HepG2 (cell line): ENCODE measurements around the gene HES1. TPM values are rescaled to one million over a fixed set of nuclear protein-coding genes. Genes with fewer than 3 reads are reported as not detected.

ENCODE experiments used
- AKAP8 ChIP-seq: sonication (generic); formaldehyde crosslinking; IDR thresholded peaks from 2 replicates; pipeline ENCODE4 v1.5.1; 2020; ENCODE audit warnings: mild to moderate bottlenecking, missing genetic modification reagents
- ARHGAP35 ChIP-seq: sonication (generic); formaldehyde crosslinking; IDR thresholded peaks from 2 replicates; pipeline ENCODE4 v1.9.0; 2022; ENCODE audit warnings: mild to moderate bottlenecking, inconsistent platforms, moderate library complexity, missing genetic modification reagents, borderline replicate concordance
- ATAD3A ChIP-seq: sonication (generic); formaldehyde crosslinking; IDR thresholded peaks from 2 replicates; pipeline ENCODE4 v1.4.0; 2020; ENCODE audit warnings: missing genetic modification reagents
- BATF2 ChIP-seq: sonication (generic); formaldehyde crosslinking; IDR thresholded peaks from 2 replicates; pipeline ENCODE4 v1.8.0; 2022; ENCODE audit warnings: mild to moderate bottlenecking, missing genetic modification reagents, moderate library complexity
- DNMT1 ChIP-seq: sonication (generic); formaldehyde crosslinking; IDR thresholded peaks from 2 replicates; pipeline ENCODE4 v1.5.1; 2020; ENCODE audit warnings: mild to moderate bottlenecking, missing genetic modification reagents
- GATAD1 ChIP-seq: IDR thresholded peaks from 2 replicates; pipeline ENCODE4 v1.6.1; 2016; ENCODE audit warnings: missing genetic modification reagents, missing compliant biosample characterization
- HMG20A ChIP-seq: IDR thresholded peaks from 2 replicates; pipeline ENCODE4 v1.6.1; 2016; ENCODE audit warnings: borderline replicate concordance
- NFE2L2 ChIP-seq: fragments of 150-350 bp; IDR thresholded peaks from 2 replicates; pipeline ENCODE4 v1.6.1; 2014; ENCODE audit warnings: low read length
- PHF21A ChIP-seq: sonication (generic); formaldehyde crosslinking; IDR thresholded peaks from 2 replicates; pipeline ENCODE4 v1.5.0; 2020; ENCODE audit warnings: mild to moderate bottlenecking, missing genetic modification reagents
- STAT5B ChIP-seq: sonication (generic); formaldehyde crosslinking; IDR thresholded peaks from 2 replicates; pipeline ENCODE4 v1.4.0; 2020; ENCODE audit warnings: missing genetic modification reagents
- ZNF530 ChIP-seq: sonication (generic); formaldehyde crosslinking; IDR thresholded peaks from 2 replicates; pipeline ENCODE4 v1.5.0; 2020; ENCODE audit warnings: low read depth, mild to moderate bottlenecking, missing genetic modification reagents
- ZNF572 ChIP-seq: sonication (generic); formaldehyde crosslinking; IDR thresholded peaks from 2 replicates; pipeline ENCODE4 v1.5.1; 2020; ENCODE audit warnings: mild to moderate bottlenecking, missing genetic modification reagents
- ZNF615 ChIP-seq: sonication (generic); formaldehyde crosslinking; IDR thresholded peaks from 2 replicates; pipeline ENCODE4 v1.5.0; 2020; ENCODE audit warnings: mild to moderate bottlenecking, missing genetic modification reagents, borderline replicate concordance
- ZNF709 ChIP-seq: sonication (generic); formaldehyde crosslinking; IDR thresholded peaks from 2 replicates; pipeline ENCODE4 v1.5.0; 2020; ENCODE audit warnings: mild to moderate bottlenecking, missing genetic modification reagents
- ZNF777 ChIP-seq: sonication (generic); formaldehyde crosslinking; IDR thresholded peaks from 2 replicates; pipeline ENCODE4 v1.4.0; 2020; ENCODE audit warnings: missing genetic modification reagents
- polyA plus RNA-seq, 8 experiments: library from polyadenylated mRNA; depleted of rRNA in 3 of 8; stranded (reverse) in 7 of 8; unstranded in 1 of 8; fragments of >200 nt; fragmentation: Illumina TruSeq in 4 of 8; extraction: Trizol in 4 of 8; gene quantifications; 2 replicates each; pipeline versions ENCODE4 v1.2.1 to v1.2.3, GENCODE V29; 2011 to 2016; ENCODE audit warnings: low read depth in 4 of 8, missing spikeins in 1 of 8, mixed read lengths in 1 of 8; ENCODE audit not compliant: insufficient read depth in 1 of 8
- total RNA-seq, 5 experiments: library from RNA; depleted of rRNA; stranded (reverse); fragments of >200 nt; fragmentation: Illumina TruSeq; extraction: Trizol; gene quantifications; 2 replicates each; pipeline ENCODE4 v1.2.3, GENCODE V29; 2016; ENCODE audit warnings: low read depth in 1 of 5
- TF ChIP-seq, protein P1 (sequence below): sonication (generic); formaldehyde crosslinking; IDR thresholded peaks from 2 replicates; pipeline ENCODE4 v1.8.0; 2022; ENCODE audit warnings: missing genetic modification reagents, mild to moderate bottlenecking, inconsistent platforms, borderline replicate concordance
- TF ChIP-seq, protein P2 (sequence below): sonication (generic); formaldehyde crosslinking; IDR thresholded peaks from 2 replicates; pipeline ENCODE4 v1.9.0; 2021; ENCODE audit warnings: missing genetic modification reagents, mild to moderate bottlenecking, borderline replicate concordance
- TF ChIP-seq, protein P3 (sequence below): sonication (generic); formaldehyde crosslinking; IDR thresholded peaks from 2 replicates; pipeline ENCODE4 v1.9.0; 2022; ENCODE audit warnings: low read depth, missing genetic modification reagents
- TF ChIP-seq, protein P4 (sequence below): sonication (generic); formaldehyde crosslinking; IDR thresholded peaks from 2 replicates; pipeline ENCODE4 v1.4.0; 2020; ENCODE audit warnings: mild to moderate bottlenecking, missing genetic modification reagents
- TF ChIP-seq, protein P5 (sequence below): sonication (generic); formaldehyde crosslinking; IDR thresholded peaks from 2 replicates; pipeline ENCODE4 v1.5.1; 2020; ENCODE audit warnings: missing genetic modification reagents, mild to moderate bottlenecking, borderline replicate concordance
- TF ChIP-seq, protein P6 (sequence below): sonication (generic); formaldehyde crosslinking; IDR thresholded peaks from 2 replicates; pipeline ENCODE4 v1.8.1; 2023; ENCODE audit warnings: missing genetic modification reagents, inconsistent platforms, borderline replicate concordance

Gene HES1
- total and polyA plus RNA-seq, 2 of the 13 experiments (the other 11 are each of a cell fraction or from before 2014, with no cell fraction given): 15.4 to 19.8 TPM

GRCh38 chr3:194141415-194142155, 5.6 kb downstream of the HES1 start (continued):
- TF ChIP-seq, protein P1, sequence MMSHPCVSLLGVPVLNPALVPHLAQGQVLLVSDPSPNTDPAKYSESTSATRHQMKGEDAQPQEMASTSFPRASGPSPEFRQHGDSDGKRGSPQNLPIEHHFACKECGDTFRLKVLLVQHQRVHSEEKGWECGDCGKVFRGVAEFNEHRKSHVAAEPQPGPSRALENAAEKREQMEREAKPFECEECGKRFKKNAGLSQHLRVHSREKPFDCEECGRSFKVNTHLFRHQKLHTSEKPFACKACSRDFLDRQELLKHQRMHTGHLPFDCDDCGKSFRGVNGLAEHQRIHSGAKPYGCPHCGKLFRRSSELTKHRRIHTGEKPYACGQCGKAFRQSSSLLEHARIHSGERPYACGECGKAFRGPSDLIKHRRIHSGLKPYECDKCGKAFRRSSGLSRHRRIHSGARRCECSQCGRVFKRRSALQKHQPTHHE: no peak
- 0 out of 2 replicates have a peak, but pooled peaks have one; percentile 34 for TF ChIP-seq ZNF615 (CRISPR knock-in tag)
- TF ChIP-seq ARHGAP35 (CRISPR knock-in tag): no peak
- no peak for TF ChIP-seq HMG20A (CRISPR knock-in tag)
- TF ChIP-seq ZNF709 (CRISPR knock-in tag): no peak; the same call in 1 of the 2 replicates
- TF ChIP-seq NFE2L2: no peak
- TF ChIP-seq AKAP8 (CRISPR knock-in tag): no peak
- TF ChIP-seq, protein P2, sequence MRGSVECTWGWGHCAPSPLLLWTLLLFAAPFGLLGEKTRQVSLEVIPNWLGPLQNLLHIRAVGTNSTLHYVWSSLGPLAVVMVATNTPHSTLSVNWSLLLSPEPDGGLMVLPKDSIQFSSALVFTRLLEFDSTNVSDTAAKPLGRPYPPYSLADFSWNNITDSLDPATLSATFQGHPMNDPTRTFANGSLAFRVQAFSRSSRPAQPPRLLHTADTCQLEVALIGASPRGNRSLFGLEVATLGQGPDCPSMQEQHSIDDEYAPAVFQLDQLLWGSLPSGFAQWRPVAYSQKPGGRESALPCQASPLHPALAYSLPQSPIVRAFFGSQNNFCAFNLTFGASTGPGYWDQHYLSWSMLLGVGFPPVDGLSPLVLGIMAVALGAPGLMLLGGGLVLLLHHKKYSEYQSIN (CRISPR knock-in tag): no peak
- TF ChIP-seq, protein P3, sequence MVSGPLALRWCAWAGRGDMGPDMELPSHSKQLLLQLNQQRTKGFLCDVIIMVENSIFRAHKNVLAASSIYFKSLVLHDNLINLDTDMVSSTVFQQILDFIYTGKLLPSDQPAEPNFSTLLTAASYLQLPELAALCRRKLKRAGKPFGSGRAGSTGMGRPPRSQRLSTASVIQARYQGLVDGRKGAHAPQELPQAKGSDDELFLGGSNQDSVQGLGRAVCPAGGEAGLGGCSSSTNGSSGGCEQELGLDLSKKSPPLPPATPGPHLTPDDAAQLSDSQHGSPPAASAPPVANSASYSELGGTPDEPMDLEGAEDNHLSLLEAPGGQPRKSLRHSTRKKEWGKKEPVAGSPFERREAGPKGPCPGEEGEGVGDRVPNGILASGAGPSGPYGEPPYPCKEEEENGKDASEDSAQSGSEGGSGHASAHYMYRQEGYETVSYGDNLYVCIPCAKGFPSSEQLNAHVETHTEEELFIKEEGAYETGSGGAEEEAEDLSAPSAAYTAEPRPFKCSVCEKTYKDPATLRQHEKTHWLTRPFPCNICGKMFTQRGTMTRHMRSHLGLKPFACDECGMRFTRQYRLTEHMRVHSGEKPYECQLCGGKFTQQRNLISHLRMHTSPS (CRISPR knock-in tag): peak; percentile 85
- no peak for TF ChIP-seq STAT5B (CRISPR knock-in tag)
- TF ChIP-seq ATAD3A (CRISPR knock-in tag): no peak
- TF ChIP-seq ZNF530 (CRISPR knock-in tag): no peak
- TF ChIP-seq, protein P4, sequence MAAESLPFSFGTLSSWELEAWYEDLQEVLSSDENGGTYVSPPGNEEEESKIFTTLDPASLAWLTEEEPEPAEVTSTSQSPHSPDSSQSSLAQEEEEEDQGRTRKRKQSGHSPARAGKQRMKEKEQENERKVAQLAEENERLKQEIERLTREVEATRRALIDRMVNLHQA (CRISPR knock-in tag): no peak
- no peak for TF ChIP-seq BATF2
- TF ChIP-seq GATAD1 (CRISPR knock-in tag): no peak; the same call in 1 of the 2 replicates
- TF ChIP-seq ZNF572 (CRISPR knock-in tag): no peak
- TF ChIP-seq, protein P5, sequence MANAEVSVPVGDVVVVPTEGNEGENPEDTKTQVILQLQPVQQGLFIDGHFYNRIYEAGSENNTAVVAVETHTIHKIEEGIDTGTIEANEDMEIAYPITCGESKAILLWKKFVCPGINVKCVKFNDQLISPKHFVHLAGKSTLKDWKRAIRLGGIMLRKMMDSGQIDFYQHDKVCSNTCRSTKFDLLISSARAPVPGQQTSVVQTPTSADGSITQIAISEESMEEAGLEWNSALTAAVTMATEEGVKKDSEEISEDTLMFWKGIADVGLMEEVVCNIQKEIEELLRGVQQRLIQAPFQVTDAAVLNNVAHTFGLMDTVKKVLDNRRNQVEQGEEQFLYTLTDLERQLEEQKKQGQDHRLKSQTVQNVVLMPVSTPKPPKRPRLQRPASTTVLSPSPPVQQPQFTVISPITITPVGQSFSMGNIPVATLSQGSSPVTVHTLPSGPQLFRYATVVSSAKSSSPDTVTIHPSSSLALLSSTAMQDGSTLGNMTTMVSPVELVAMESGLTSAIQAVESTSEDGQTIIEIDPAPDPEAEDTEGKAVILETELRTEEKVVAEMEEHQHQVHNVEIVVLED (CRISPR knock-in tag): no peak
- TF ChIP-seq, protein P6, sequence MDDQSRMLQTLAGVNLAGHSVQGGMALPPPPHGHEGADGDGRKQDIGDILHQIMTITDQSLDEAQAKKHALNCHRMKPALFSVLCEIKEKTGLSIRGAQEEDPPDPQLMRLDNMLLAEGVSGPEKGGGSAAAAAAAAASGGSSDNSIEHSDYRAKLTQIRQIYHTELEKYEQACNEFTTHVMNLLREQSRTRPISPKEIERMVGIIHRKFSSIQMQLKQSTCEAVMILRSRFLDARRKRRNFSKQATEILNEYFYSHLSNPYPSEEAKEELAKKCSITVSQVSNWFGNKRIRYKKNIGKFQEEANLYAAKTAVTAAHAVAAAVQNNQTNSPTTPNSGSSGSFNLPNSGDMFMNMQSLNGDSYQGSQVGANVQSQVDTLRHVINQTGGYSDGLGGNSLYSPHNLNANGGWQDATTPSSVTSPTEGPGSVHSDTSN (CRISPR knock-in tag): no peak
- TF ChIP-seq ZNF777 (CRISPR knock-in tag): peak; percentile 54; the same call in 1 of the 2 replicates
- no peak for TF ChIP-seq DNMT1 (CRISPR knock-in tag)
- TF ChIP-seq PHF21A (CRISPR knock-in tag): peak; percentile 78
